ENCODE measurements around the gene PHETA1.

DNA sequence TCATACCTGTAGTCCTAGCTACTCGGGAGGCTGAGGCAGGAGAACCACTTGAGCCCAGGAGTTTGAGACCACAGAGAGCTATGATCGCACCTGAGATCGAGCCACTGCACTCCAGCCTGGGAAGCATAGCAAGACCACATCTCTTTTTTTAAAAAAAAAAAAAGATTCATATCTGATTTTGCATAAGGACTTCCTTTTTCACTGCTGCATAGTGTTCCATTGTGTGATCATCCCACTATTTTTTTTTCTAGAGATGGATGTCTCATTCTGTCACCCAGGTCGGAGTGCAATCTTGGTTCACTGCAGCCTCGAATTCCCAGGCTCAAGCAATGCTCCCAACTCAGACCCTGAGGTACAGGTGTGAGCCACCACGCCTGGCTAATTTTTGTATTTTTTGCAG, 50.4 kb downstream of the PHETA1 start:
- no peak for TF ChIP-seq CBFB (IDR thresholded peaks at IDR 0.05; ENCODE audit: low read depth)
- TF ChIP-seq SP1 (IDR thresholded peaks at IDR 0.05; ENCODE audit: low read depth, low read length): no peak
- no peak for TF ChIP-seq IRF4 (IDR thresholded peaks at IDR 0.05; ENCODE audit: low read depth, low read length)
- no peak for TF ChIP-seq RBBP5 (conservative IDR thresholded peaks at IDR 0.05)
- TF ChIP-seq EZH2 (IDR thresholded peaks at IDR 0.05; ENCODE audit: borderline replicate concordance, control insufficient read depth, low read depth, low read length): no peak
- no peak for TF ChIP-seq POLR2AphosphoS5 (IDR thresholded peaks at IDR 0.05; ENCODE audit: low read length)

All from GM12878 (cell line).